IPS-NIHi7 (cell line): ENCODE data around the gene TAS2R13.

Experiments
- DNase-seq: peaks from one replicate; pipeline ENCODE4 v3.0.0; 2012; ENCODE audit warnings: mixed read lengths; ENCODE audit errors: extremely low spot score

Gene TAS2R13

DNA sequence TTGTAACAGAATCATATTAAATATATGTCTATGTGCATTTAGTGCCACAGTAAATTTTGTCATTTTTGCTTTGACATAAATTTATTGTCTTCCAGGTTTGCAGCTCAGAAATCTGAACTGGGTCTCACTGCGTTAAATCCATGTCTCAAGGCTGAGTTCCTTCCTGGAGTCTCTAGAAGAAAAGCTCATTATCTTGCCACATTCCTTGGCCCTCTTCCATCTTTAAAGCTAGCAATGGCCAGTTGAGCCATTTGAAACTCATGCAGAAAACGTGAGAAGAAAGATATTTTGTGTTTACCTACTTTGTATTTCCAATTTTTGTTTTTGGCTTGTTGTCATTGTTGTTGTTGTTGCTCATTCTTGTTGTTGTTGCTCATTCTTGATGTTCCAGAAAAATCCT is 36.0 kb downstream of the TAS2R13 start:
- no peak for DNase-seq

DNA sequence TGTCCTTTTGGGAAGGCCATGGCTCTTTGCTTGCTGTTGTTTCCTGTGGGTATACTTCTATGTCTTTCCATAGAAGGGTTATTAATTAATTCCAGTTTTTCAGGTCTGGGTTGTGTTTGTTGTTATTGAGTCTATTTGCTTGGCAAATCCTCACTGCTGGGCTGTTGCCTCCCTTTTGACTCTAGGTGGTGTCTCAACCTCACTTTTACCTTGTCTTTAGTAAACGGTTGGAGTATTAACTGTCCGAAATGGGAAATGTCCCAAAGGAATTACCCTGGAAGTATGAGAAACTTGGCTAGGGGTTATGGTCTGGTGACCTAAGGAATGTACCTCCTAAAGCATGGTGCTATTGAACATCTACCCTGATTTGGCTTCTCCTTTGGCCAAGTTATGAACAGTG is 42.0 kb downstream of the TAS2R13 start:
- DNase-seq: no peak

DNA sequence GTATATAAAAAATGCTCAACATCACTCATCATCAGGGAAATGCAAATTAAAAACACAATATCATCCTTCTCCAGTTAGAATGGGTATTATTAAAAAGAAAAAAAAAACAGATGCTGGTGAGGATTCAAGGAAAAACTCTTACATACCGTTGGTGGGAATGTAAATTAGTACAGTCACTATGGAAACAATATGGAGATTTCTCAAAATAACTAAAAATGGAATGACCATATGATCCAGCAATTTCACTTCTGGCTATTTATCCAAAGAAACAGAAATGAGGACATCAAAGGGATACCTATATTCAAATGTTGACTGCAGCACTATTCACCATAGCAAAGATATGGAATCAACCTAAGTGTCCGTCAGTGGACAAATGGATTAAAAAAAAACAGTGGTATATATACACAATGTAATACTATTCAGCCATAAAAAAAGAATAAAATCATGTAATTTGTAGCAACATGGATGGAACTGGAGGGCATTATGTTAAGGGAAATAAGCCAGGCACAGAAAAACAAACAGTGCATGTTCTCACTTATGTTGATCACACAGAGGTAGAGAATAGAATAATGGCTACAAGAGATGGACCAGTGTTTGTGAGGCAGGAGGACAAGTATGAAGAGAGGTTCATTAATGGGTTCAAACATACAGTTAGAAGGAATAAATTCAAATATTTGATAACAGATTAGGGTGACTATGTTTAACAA is 45.7 kb downstream of the TAS2R13 start:
- no peak for DNase-seq

DNA sequence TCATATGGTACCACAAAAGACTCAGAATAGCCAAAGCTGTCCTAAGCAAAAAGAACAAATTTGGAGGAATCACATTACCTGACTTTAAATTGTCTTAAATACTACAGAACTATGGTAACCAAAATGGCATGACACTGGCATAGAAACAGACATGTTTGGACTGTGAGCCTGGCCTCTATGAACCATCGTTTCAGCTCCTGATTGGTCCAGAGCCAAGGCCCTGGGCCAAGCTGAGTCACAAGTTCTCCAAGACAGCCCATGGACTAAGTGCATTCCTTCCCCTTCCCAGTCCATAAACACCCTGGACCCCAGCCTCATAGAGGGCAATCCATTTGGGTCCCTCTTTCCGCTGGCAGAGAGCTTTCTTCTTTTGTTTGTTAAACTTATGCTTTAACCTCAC is 48.0 kb downstream of the TAS2R13 start:
- DNase-seq: no peak
